NCI-H128 (cell line): ENCODE measurements around the gene ZFYVE26.
"Not testable (repeated sequence)": the region's sequence is repeated elsewhere in the genome, so short reads cannot be mapped to it uniquely, and the experiment has no call there.

Source experiments
- DNase-seq: peaks from one replicate; lab custom pipeline; 2025; ENCODE audit not compliant: unreplicated experiment; lab: John Stamatoyannopoulos, UW

ZFYVE26 gene

GRCh38 chr14:67816326-67817002, at the start of gene ZFYVE26:
Gene ZFYVE26 (minus strand): TSS chr14:67816590. CDS start chr14:67815963, 627 bp downstream.
- DNase-seq = peak; percentile 91

DNA sequence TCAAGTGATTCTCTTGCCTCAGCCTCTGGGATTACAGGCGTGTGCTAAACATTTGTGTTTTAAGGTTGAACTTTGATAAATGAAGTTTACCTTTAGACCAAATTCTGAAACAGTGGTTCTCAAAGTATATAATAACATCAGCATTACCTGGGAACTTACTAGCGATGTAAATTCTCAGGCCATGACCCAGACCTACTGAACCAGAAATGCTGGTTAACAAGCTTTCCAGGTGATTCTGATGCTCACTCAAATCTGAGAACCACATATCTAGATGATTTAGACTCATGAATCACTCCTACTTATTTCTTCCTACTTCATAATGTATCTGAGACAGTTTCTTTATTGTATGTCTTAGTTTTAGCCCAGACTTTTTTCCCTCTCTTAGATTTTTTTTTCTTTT, 46.8 kb upstream of the ZFYVE26 start:
- no peak for DNase-seq

- no peak for DNase-seq
Observed at GRCh38 chr14:67859169-67859749, 42.9 kb upstream of the ZFYVE26 start.

DNA sequence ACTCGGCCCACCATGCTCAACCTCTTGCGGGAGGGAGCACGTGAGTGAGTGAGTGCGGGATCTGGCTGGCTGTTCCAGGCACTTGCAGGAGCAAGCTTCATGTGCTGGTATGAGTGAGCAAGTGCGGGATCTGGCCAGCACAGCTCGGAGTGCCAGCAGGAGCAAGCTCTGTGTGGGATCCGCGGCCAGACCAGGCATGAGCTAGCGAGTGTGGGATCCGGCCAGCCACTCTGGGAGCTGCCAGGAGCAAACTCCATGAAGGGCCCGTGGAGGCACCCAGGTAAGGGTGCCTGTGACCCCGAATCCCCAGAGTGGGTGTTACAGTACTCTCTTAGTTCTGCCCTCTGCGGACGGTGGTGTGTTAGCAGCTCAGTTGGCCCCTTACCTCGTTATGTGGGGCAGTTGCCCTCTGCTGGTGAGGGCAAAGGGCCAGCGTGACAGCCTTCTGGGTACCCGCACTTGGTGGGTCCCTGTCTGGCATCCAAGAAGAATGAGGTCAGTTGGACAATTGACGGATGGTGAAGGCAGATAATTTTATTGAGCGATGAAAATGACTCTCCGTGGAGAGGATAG, 41.5 kb upstream of the ZFYVE26 start:
- no peak for DNase-seq

GRCh38 chr14:67856827-67857226, 40.4 kb upstream of the ZFYVE26 start:
- no peak for DNase-seq

DNA sequence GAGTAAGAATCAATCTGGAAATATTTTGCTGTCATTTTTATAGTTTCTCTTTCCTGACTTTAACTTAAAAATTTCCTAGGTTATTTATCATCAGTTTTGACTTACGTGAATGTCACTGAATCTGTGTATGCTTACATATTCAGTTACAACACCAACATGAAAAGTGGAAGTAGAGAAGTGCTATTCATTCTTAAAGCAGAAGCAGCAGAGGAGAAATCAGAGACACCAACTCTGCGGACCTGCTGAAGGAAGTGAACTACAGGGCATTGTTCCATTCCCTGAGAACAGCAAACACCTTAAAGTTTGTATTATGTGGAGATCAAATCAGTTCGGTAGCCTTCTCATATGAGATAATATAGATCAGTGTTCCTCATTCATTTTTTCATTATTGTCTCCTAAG, 37.3 kb upstream of the ZFYVE26 start:
- no peak for DNase-seq

- no peak for DNase-seq
Observed at GRCh38 chr14:67852926-67853604, 36.7 kb upstream of the ZFYVE26 start.

DNA sequence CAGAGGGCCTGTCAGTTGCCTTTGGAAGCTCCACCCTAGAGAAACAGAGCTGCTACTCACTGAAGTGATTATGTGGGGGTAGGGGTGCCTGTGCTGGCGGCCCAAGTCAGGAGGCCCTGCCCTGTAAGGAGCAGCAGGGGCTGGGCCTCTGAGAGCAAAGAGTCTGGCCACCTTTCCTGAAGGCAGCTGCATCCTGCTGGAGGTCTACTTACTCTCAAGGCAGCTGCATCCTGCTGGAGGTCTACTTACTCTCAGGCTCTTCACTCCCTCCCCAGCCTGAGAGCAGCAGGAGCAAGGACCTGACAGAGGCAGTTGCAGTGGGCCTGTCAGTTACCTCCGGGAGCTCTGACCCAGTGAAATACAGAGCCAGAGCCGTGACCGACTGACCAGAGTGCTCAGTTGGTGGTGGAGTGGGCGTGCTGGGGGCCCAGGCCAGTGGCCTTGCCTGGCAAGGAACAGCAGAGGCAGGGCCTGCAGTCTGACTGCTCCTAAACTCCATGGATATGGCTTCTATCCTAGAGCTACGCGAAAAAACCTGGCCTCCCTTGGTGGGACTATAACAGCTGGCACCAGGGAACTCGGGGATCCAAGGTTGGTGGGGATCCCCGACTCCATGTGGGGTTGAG, 35.5 kb upstream of the ZFYVE26 start:
- DNase-seq = no peak

DNA sequence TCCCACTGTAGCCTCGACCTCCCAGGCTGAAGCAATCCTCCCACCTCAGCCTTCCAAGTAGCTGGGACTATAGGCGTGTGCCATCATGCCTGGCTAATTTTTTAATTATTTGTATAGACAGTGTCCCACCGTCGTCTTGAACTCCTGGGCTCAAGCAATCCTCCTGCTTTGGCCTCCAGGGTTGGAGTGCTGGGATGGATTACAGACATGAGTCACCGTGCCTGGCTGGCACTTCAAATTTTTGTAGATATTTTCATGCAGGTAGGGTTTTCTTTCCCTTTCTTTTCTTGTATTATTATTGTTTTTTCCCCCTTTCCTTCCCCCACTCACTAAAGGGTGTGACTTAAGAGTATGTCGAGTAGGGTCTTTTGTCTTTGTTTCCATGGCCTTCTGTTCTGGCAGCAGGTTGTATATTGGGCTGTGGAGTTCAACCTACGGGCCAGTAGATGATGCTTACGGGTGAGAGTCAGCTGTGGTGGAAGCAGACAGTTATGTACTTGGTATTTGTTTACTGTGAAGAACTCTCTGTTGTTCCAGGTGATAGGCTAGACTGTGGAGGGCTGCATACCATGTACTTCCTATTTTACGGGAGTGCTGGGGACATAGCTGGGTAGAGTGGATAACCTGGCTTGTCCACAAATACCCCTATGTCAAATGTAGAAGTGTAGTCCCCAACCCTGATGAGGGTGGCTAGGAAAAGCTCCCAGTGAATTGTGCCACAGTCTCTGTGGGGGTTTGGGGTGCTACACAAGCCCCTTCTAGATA, 33.9 kb upstream of the ZFYVE26 start:
- DNase-seq = no peak

DNA sequence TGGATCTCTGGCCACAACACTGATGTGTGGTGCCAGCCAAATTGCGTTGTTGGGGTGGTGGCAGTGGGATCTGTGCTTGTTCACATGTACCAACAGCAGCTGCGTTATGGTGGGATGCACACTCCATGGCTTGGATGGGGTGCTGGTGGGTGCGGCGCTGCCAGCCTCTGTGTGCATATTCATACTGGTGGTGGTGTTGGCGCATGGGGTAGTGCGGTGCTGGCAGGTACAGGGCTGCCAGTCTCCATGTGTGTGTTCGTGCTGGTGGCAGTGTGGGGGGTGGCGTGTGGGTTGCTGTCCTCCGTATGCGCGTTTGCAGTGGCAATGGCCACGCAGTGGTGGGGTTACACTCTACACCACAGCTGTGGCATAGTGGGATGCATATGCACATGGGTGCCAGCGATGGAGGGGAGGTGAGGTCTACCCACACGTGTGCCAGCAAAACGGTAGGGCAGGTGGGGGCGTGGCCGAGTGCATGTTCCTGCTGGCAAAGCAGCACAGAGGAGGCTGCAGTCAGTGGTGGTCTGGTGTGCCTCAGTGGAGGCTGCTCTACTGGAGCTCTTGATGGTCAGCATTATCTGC, 29.7 kb upstream of the ZFYVE26 start:
- no peak for DNase-seq

- no peak for DNase-seq
Observed at GRCh38 chr14:67837011-67837624, 20.7 kb upstream of the ZFYVE26 start.

GRCh38 chr14:67835596-67835995, 19.2 kb upstream of the ZFYVE26 start:
- DNase-seq = no peak

GRCh38 chr14:67833403-67833802, 17.0 kb upstream of the ZFYVE26 start:
- DNase-seq = no peak

DNA sequence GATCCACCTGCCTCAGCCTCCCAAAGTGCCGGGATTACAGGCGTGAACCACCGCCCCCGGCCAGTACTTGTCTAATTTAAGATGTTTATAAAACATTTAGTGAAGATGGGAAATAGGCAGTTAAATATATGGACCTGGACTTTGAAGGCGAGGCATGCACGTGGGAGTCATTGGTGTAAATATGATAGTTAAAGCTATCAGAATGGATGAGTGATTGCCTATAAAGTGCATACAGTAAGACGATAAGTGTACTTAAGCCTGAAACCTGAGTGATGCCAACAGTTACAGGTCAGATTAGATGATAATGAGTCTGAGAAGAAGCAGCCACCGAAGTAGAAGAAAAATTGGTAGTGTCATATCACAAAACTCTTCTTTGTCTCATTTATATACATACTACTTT, 14.7 kb upstream of the ZFYVE26 start:
- no peak for DNase-seq

DNA sequence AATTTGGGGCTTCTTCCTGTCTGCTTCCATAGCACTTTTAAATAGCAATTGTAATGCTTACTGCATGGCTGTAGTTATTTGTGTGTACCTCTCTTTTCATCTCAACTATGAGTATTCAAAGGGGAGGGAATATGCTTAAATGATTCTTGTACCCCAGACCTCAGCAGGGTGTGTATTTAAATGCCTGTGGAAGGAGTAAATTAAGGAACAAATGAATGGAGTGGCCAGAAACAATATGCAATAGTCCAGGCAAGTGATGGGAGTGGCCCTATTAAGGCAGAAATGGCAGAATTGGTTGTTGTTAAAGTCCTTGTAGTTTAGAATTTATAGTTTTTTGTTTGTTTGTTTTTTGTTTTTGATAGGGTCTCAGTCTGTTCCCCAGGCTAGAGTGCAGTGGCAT, 4.7 kb upstream of the ZFYVE26 start:
- DNase-seq = no peak

DNA sequence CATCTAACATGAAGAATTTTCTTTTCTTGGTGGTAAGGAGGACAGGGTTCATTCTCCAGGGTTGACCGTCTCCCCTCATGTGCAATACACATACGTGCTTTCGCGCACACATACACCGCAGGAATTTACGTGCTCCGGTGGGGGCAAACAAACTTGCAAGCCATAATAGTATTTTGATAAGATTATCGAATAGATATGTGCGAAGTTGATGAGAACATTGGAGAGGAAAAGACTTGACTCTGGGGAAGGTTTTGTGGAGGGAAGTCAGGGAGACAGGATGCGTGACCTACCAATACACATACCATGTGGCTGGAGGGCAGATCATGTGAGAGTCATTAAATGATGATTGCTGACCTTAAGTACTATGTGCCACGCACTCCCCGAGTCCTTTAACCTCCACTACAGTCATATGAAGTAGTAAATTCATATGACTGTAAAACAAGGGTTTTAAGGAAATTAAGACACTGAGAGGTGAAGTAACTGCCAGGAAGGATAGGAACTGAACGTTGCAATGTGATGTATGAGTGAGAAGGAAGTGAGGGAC, 4.1 kb upstream of the ZFYVE26 start:
- no peak for DNase-seq

GRCh38 chr14:67819563-67820421, 3.4 kb upstream of the ZFYVE26 start, which contains the start of gene RAD51B:
Gene RAD51B (plus strand): TSS chr14:67819779.
- DNase-seq = peak; percentile 73

DNA sequence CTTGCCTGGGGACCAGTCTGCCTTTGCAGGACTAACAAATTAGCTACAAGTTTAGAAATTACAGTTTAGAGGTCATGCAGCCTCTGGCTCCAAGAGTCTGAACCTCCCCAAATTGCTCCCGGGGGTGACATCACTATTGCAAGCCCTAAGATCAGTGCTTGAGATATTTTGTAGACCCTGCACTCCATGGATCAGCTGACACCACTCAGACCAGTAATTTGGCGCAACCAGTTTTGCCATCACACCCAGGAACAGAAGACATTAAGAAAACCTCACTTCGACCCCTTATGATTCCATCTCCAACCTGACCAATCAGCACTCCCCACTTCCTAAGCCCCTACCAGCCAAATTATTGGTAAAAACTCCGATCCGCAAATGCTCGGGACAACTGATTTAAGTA, 2.1 kb upstream of the ZFYVE26 start:
- not testable (repeated sequence) for DNase-seq
